OCI-LY7 (cell line): ENCODE measurements around the gene PRND.

Source experiments
- CTCF ChIP-seq: fragments of 200-600 bp; sonication (generic); conservative IDR thresholded peaks from 2 replicates; pipeline ENCODE4 v1.5.1; 2014; ENCODE audit warnings: mild to moderate bottlenecking, antibody characterized with exemption, low read length, moderate library complexity, mixed read lengths
- EZH2phosphoT487 ChIP-seq: fragments of 200-600 bp; sonication (generic); IDR thresholded peaks from 2 replicates; pipeline ENCODE4 v1.6.1; 2018; ENCODE audit warnings: low read depth, borderline replicate concordance, mild to moderate bottlenecking, mixed run types, antibody characterized with exemption, low read length, moderate library complexity, mixed read lengths

- TF ChIP-seq CTCF = no peak
- no peak for TF ChIP-seq EZH2phosphoT487
These were observed 12.9 kb upstream of the PRND start for GRCh38 chr20:4708856-4709255.
